HPDE6-E6E7 (cell line): ENCODE measurements around the gene ARHGAP22.
A peak's percentile ranks its signal among the peaks of the same experiment; 100 is the strongest.
"Not testable (repeated sequence)": the region's sequence is repeated elsewhere in the genome, so short reads cannot be mapped to it uniquely, and the experiment has no call there.

ENCODE experiments used
- DNase-seq: peaks from one replicate; pipeline ENCODE4 v3.0.0; 2011; ENCODE audit warnings: missing footprints; ENCODE audit errors: extremely low spot score

ARHGAP22 gene

GRCh38 chr10:48428896-48429295 is 176.0 kb downstream of the ARHGAP22 start:
- DNase-seq: no peak

GRCh38 chr10:48423884-48424283 is 181.0 kb downstream of the ARHGAP22 start:
- no peak for DNase-seq

GRCh38 chr10:48421862-48422261 is 183.0 kb downstream of the ARHGAP22 start:
- DNase-seq: not testable (repeated sequence)

GRCh38 chr10:48419714-48420113 is 185.2 kb downstream of the ARHGAP22 start:
- no peak for DNase-seq

GRCh38 chr10:48418189-48418788 is 186.6 kb downstream of the ARHGAP22 start:
- DNase-seq: no peak

GRCh38 chr10:48417374-48417773 is 187.5 kb downstream of the ARHGAP22 start:
- DNase-seq: peak; percentile 21

- no peak for DNase-seq
Observed at GRCh38 chr10:48416584-48417232, 188.2 kb downstream of the ARHGAP22 start.

GRCh38 chr10:48414778-48415177 is 190.1 kb downstream of the ARHGAP22 start:
- peak; percentile 11 for DNase-seq

GRCh38 chr10:48414160-48414559 is 190.7 kb downstream of the ARHGAP22 start:
- no peak for DNase-seq

GRCh38 chr10:48412933-48413332 is 191.9 kb downstream of the ARHGAP22 start:
- no peak for DNase-seq

- DNase-seq: no peak
Observed at GRCh38 chr10:48412081-48412480, 192.8 kb downstream of the ARHGAP22 start.

GRCh38 chr10:48411510-48411909 is 193.4 kb downstream of the ARHGAP22 start:
- DNase-seq: no peak

- DNase-seq: no peak
Observed at GRCh38 chr10:48410503-48410902, 194.4 kb downstream of the ARHGAP22 start.

GRCh38 chr10:48406658-48407057 is 198.2 kb downstream of the ARHGAP22 start:
- DNase-seq: no peak

GRCh38 chr10:48406204-48406603 is 198.7 kb downstream of the ARHGAP22 start:
- DNase-seq: peak; percentile 80

- no peak for DNase-seq
Observed at GRCh38 chr10:48404646-48405045, 200.2 kb downstream of the ARHGAP22 start.

GRCh38 chr10:48400850-48401220 is 204.0 kb downstream of the ARHGAP22 start:
- no peak for DNase-seq

- no peak for DNase-seq
Observed at GRCh38 chr10:48400129-48400849, 204.6 kb downstream of the ARHGAP22 start.

GRCh38 chr10:48399551-48399950 is 205.3 kb downstream of the ARHGAP22 start:
- no peak for DNase-seq

- no peak for DNase-seq
Observed at GRCh38 chr10:48399056-48399541, 205.8 kb downstream of the ARHGAP22 start.

GRCh38 chr10:48398261-48398660 is 206.6 kb downstream of the ARHGAP22 start:
- DNase-seq: no peak
